HG03354 (cell line): ENCODE data around the gene SPRR4.
"Not testable (repeated sequence)": the region's sequence is repeated elsewhere in the genome, so short reads cannot be mapped to it uniquely, and the experiment has no call there.

Experiments
- ATAC-seq: cut with Tn5 transposase; IDR thresholded peaks from one replicate; pipeline ENCODE4 v1.9.1; 2021; ENCODE audit warnings: mild to moderate bottlenecking; ENCODE audit not compliant: unreplicated experiment, poor library complexity, severe bottlenecking

Gene SPRR4

GRCh38 chr1:152999818-153000217 lies 29.4 kb downstream of the SPRR4 start:
- no peak for ATAC-seq

GRCh38 chr1:153000294-153000693 lies 29.8 kb downstream of the SPRR4 start:
- ATAC-seq = no peak

- ATAC-seq = no peak
Measured at GRCh38 chr1:153001382-153001781, 30.9 kb downstream of the SPRR4 start, which contains the start of gene SPRR3. TSS of gene SPRR3 (plus strand) at chr1:153001749. CDS start at chr1:153003021, 1,272 bp downstream.

GRCh38 chr1:153011235-153011758 lies 40.8 kb downstream of the SPRR4 start:
- ATAC-seq = not testable (repeated sequence)

- ATAC-seq = not testable (repeated sequence)
Measured at GRCh38 chr1:153021829-153022228, 51.4 kb downstream of the SPRR4 start.
